HL-60 (cell line): ENCODE measurements around the gene GCNA.
A peak's percentile ranks its signal among the peaks of the same experiment; 100 is the strongest.

Experiments used
- DNase-seq, 2 experiments: peaks; one replicate each; pipeline ENCODE4 v3.0.0-alpha.2; 2010 to 2020; ENCODE audit warnings: low read depth in 1 of 2, low spot score in 1 of 2
- H3K27ac ChIP-seq: fragments of 250-450 bp; sonication (Bioruptor Pico); replicated peaks from 2 replicates; pipeline ENCODE4 v1.5.1; 2020; ENCODE audit warnings: mild to moderate bottlenecking, moderate library complexity
- H3K27me3 ChIP-seq: fragments of 250-450 bp; sonication (Bioruptor Pico); 2 replicates; pipeline ENCODE4 v1.5.1; 2021; ENCODE audit warnings: mild to moderate bottlenecking, moderate library complexity; ENCODE audit not compliant: insufficient read depth, poor library complexity, severe bottlenecking
- H3K4me3 ChIP-seq: replicated peaks from 2 replicates; pipeline ENCODE4 v1.5.1; 2011; ENCODE audit warnings: mild to moderate bottlenecking, control low read depth, low read length; ENCODE audit not compliant: insufficient read depth
- CTCF ChIP-seq: IDR thresholded peaks from one replicate; pipeline ENCODE4 v1.5.1; 2011; ENCODE audit warnings: low read length, control low read depth, inconsistent platforms; ENCODE audit not compliant: insufficient read depth
- GABPA ChIP-seq: IDR thresholded peaks from 2 replicates; pipeline ENCODE4 v1.6.1; 2012; ENCODE audit warnings: low read depth
- POLR2AphosphoS5 ChIP-seq: IDR thresholded peaks from 2 replicates; pipeline ENCODE4 v1.6.1; 2012; ENCODE audit warnings: low read depth
- REST ChIP-seq: IDR thresholded peaks from 2 replicates; pipeline ENCODE4 v1.6.1; 2012; ENCODE audit warnings: low read depth; ENCODE audit not compliant: insufficient replicate concordance
- SPI1 ChIP-seq: IDR thresholded peaks from 2 replicates; pipeline ENCODE4 v1.6.1; 2012; ENCODE audit warnings: low read depth, mild to moderate bottlenecking, borderline replicate concordance

GCNA gene

GRCh38 chrX:71533516-71533850, 44.8 kb upstream of the GCNA start:
- peak overlapping the region; percentile 59 for H3K4me3 ChIP-seq
- TF ChIP-seq CTCF (no peak), POLR2AphosphoS5 (no peak), REST (no peak), GABPA (no peak), SPI1 (no peak)
- DNase-seq, result no peak
- H3K27me3 ChIP-seq, result no peaks in the 10 kb centered on the region
- H3K27ac ChIP-seq, result peak overlapping the region; percentile 94

- H3K4me3 ChIP-seq, result peak overlapping the region; percentile 59
- DNase-seq, result peak in 1 of 2 experiments; percentile 46
- no peaks in the 10 kb centered on the region for H3K27me3 ChIP-seq
- H3K27ac ChIP-seq, result peak overlapping the region; percentile 94
- no peak for TF ChIP-seq REST
- TF ChIP-seq GABPA, result no peak
- 0 out of 2 replicates have a peak, but pooled peaks have one; percentile 30 for TF ChIP-seq POLR2AphosphoS5
- no peak for TF ChIP-seq SPI1
- TF ChIP-seq CTCF, result no peak
Measured at GRCh38 chrX:71533851-71534561, 44.2 kb upstream of the GCNA start.

- no peak for TF ChIP-seq POLR2AphosphoS5
- no peak for TF ChIP-seq REST
- TF ChIP-seq GABPA, result no peak
- TF ChIP-seq SPI1, result no peak
- TF ChIP-seq CTCF, result no peak
- peak overlapping the region; percentile 59 for H3K4me3 ChIP-seq
- no peak for DNase-seq
- H3K27me3 ChIP-seq, result no peaks in the 10 kb centered on the region
- H3K27ac ChIP-seq, result peak overlapping the region; percentile 94
Measured at GRCh38 chrX:71534773-71535544, 43.3 kb upstream of the GCNA start.
